Astrocyte (in vitro differentiated cells and primary cell): Measurements from ENCODE around the gene SELENOF.
"Not testable (repeated sequence)": the region's sequence is repeated elsewhere in the genome, so short reads cannot be mapped to it uniquely, and the experiment has no call there.

ENCODE experiments used
- CTCF ChIP-seq: IDR thresholded peaks from 2 replicates; pipeline ENCODE4 v1.5.1; 2011; ENCODE audit warnings: low read depth, mild to moderate bottlenecking, inconsistent platforms, low read length, moderate library complexity; ENCODE audit not compliant: insufficient read depth
- EZH2 ChIP-seq: IDR thresholded peaks from 2 replicates; pipeline ENCODE4 v1.6.1; 2012; ENCODE audit warnings: mild to moderate bottlenecking, low read length, inconsistent platforms; ENCODE audit not compliant: insufficient read depth

GRCh38 chr1:86814118-86814517, 99.8 kb downstream of the SELENOF start:
- TF ChIP-seq CTCF, EZH2: not testable (repeated sequence)
